Activated T-cell treated with anti-CD3 and anti-CD28 coated beads, Interleukin-2, amount 50 U/mL, for 72 hours (primary cell): ENCODE measurements around the gene DESI2. TPM values are rescaled to one million over a fixed set of nuclear protein-coding genes. Genes with fewer than 3 reads are reported as not detected.

Source experiments
- ATAC-seq, 2 donors: fragments of 150-1000 bp; cut with Tn5 transposase; replicated peaks in 1 of 2; 2 replicates each; pipeline ENCODE4 v1.10.0; 2021; ENCODE audit warnings: moderate library complexity in 2 of 2, mild to moderate bottlenecking in 1 of 2
- DNase-seq, 2 donors: peaks; one replicate each; pipeline ENCODE4 v3.0.0; 2021 to 2022; ENCODE audit warnings: mixed read lengths in 1 of 2
- H3K27ac Mint-ChIP-seq: one replicate; pipeline ENCODE4 v1.8.0; 2022; ENCODE audit warnings: mild to moderate bottlenecking, moderate library complexity, mixed read lengths
- H3K27me3 Mint-ChIP-seq: one replicate; pipeline ENCODE4 v1.8.0; 2022; ENCODE audit warnings: low read depth, mixed read lengths
- H3K36me3 Mint-ChIP-seq, 2 donors: one replicate each; pipeline ENCODE4 v1.8.0; 2022; ENCODE audit warnings: mixed read lengths in 2 of 2, mild to moderate bottlenecking in 1 of 2; ENCODE audit not compliant: insufficient read depth in 2 of 2
- H3K4me1 Mint-ChIP-seq: one replicate; pipeline ENCODE4 v1.8.0; 2022; ENCODE audit warnings: low read depth, mixed read lengths
- H3K4me3 Mint-ChIP-seq, 2 donors: one replicate each; pipeline ENCODE4 v1.8.0; 2022; ENCODE audit warnings: mild to moderate bottlenecking in 2 of 2, mixed read lengths in 2 of 2, moderate library complexity in 2 of 2
- H3K9me3 Mint-ChIP-seq, 2 donors: one replicate each; pipeline ENCODE4 v1.8.0; 2022; ENCODE audit warnings: mixed read lengths in 2 of 2
- total RNA-seq, 2 donors: library from RNA; stranded (reverse); gene quantifications; one replicate each; pipeline ENCODE4 v1.2.3, GENCODE V29; 2022

Gene DESI2
- total RNA-seq, 2 donors from 2014 or later, result 35.0 to 41.0 TPM

- DNase-seq, result no peak
- Mint-ChIP-seq H3K27me3 (peaks cover 13% of the 10 kb centered on the region), H3K36me3 (no peaks in the 10 kb centered on the region), H3K27ac (no peak overlapping the region), H3K9me3 (no peaks in the 10 kb centered on the region), H3K4me3 (no peak overlapping the region), H3K4me1 (no peaks in the 10 kb centered on the region)
- no peak for ATAC-seq
These were observed 12.0 kb upstream of the DESI2 start for GRCh38 chr1:244640917-244641316.

DNA sequence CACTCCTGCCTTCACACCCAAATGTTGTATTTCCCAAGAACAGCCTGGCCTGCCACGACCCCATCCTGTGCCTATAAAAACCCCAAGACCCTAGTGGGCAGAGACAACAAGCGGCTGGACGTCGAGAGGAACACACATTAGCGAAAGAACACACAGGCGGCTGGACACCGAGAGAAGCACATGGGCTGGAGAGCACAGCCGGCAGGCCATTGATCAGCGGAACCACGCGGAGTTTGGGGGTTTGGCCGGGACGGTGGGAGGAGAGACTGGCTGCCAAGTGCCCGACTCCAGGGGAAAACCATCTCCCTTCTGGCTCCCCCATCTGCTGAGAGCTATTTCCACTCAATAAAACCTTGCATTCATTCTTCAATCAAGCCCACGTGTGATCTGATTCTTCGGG, 10.4 kb upstream of the DESI2 start:
- no peak overlapping the region for H3K4me3 Mint-ChIP-seq
- H3K27me3 Mint-ChIP-seq, result peaks cover 13% of the 10 kb centered on the region
- H3K27ac Mint-ChIP-seq, result no peak overlapping the region
- no peaks in the 10 kb centered on the region for H3K9me3 Mint-ChIP-seq
- no peaks in the 10 kb centered on the region for H3K4me1 Mint-ChIP-seq
- no peaks in the 10 kb centered on the region for H3K36me3 Mint-ChIP-seq
- ATAC-seq, result no peak
- no peak for DNase-seq

GRCh38 chr1:244642988-244643387, 9.9 kb upstream of the DESI2 start:
- DNase-seq, result no peak
- no peak for ATAC-seq
- Mint-ChIP-seq H3K9me3 (no peaks in the 10 kb centered on the region), H3K36me3 (no peaks in the 10 kb centered on the region), H3K4me1 (no peaks in the 10 kb centered on the region), H3K4me3 (no peak overlapping the region), H3K27me3 (peaks cover 13% of the 10 kb centered on the region), H3K27ac (no peak overlapping the region)

DNA sequence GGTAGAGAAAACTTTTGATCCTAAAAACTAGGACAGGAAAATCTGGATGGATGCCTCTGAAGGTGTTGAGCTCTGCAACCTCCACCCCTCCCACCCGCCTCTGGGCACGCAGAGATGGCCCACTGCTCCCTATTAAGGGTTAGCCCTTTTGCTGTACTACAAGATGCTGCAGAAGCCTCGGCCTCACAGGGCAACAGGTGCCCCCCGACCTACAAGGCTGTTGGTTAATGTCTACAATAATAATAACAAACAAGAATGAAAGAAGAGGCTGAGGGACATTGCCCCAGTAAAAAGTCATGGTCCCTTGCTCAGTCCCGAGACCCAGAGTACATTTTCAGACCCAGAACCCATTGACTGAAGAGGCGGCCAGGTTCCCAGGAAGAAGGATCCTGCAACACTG, 7.5 kb upstream of the DESI2 start:
- Mint-ChIP-seq H3K27ac (no peak overlapping the region), H3K9me3 (no peaks in the 10 kb centered on the region), H3K27me3 (peaks cover 13% of the 10 kb centered on the region), H3K4me1 (no peaks in the 10 kb centered on the region), H3K4me3 (no peak overlapping the region), H3K36me3 (no peaks in the 10 kb centered on the region)
- DNase-seq, result no peak
- no peak for ATAC-seq

- Mint-ChIP-seq H3K27ac (no peak overlapping the region), H3K9me3 (peaks cover 0 to 2% of the 10 kb centered on the region in 2 donors), H3K4me1 (no peaks in the 10 kb centered on the region), H3K36me3 (no peaks in the 10 kb centered on the region), H3K4me3 (no peak overlapping the region), H3K27me3 (peaks cover 13% of the 10 kb centered on the region)
- DNase-seq, result no peak
- ATAC-seq, result no peak
These were observed 7.0 kb upstream of the DESI2 start for GRCh38 chr1:244645890-244646289.

DNA sequence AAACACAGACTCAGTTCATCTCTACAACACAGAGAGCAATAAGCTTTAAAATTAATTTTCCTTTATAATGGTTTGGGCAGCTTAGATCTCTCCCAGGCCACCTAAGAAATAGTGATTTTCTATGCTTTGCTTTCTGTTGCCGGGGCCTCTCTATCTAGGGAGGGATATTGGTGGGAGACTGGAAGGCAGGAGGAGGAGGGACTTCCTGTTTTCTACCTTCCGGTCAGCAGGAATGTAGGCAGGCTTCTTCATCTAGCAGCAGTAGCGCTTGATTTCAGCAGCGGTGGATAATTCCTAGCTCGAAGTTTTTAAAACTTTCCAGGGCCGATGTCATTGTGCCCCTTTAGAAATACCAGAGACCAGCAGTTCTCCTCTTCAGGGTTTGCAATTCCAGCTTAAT, 5.1 kb upstream of the DESI2 start:
- no peak for ATAC-seq
- H3K36me3 Mint-ChIP-seq, result no peaks in the 10 kb centered on the region
- peaks cover 0 to 2% of the 10 kb centered on the region in 2 donors for H3K9me3 Mint-ChIP-seq
- peaks cover 12% of the 10 kb centered on the region for H3K4me1 Mint-ChIP-seq
- no peak for DNase-seq
- no peaks in the 10 kb centered on the region for H3K27me3 Mint-ChIP-seq
- H3K27ac Mint-ChIP-seq, result no peak overlapping the region
- H3K4me3 Mint-ChIP-seq, result no peak overlapping the region

GRCh38 chr1:244651956-244652622, 837 bp upstream of the DESI2 start:
- DNase-seq (no peak), ATAC-seq (no peak)
- peak overlapping the region; percentile 84 to 89 for H3K4me3 Mint-ChIP-seq
- peak overlapping the region; percentile 72 for H3K27ac Mint-ChIP-seq
- H3K4me1 Mint-ChIP-seq, result peaks cover 16% of the 10 kb centered on the region
- peaks cover 0 to under 1% of the 10 kb centered on the region in 2 donors for H3K36me3 Mint-ChIP-seq
- no peaks in the 10 kb centered on the region for H3K27me3 Mint-ChIP-seq
- peaks cover 0 to 2% of the 10 kb centered on the region in 2 donors for H3K9me3 Mint-ChIP-seq

- Mint-ChIP-seq H3K4me1 (peaks cover 31% of the 10 kb centered on the region), H3K36me3 (peaks cover 2 to 11% of the 10 kb centered on the region in 2 donors), H3K4me3 (no peak overlapping the region), H3K9me3 (peaks cover 0 to 2% of the 10 kb centered on the region in 2 donors), H3K27me3 (no peaks in the 10 kb centered on the region), H3K27ac (no peak overlapping the region)
- ATAC-seq (no peak), DNase-seq (no peak)
These were observed 647 bp downstream of the DESI2 start for GRCh38 chr1:244653439-244654107.

DNA sequence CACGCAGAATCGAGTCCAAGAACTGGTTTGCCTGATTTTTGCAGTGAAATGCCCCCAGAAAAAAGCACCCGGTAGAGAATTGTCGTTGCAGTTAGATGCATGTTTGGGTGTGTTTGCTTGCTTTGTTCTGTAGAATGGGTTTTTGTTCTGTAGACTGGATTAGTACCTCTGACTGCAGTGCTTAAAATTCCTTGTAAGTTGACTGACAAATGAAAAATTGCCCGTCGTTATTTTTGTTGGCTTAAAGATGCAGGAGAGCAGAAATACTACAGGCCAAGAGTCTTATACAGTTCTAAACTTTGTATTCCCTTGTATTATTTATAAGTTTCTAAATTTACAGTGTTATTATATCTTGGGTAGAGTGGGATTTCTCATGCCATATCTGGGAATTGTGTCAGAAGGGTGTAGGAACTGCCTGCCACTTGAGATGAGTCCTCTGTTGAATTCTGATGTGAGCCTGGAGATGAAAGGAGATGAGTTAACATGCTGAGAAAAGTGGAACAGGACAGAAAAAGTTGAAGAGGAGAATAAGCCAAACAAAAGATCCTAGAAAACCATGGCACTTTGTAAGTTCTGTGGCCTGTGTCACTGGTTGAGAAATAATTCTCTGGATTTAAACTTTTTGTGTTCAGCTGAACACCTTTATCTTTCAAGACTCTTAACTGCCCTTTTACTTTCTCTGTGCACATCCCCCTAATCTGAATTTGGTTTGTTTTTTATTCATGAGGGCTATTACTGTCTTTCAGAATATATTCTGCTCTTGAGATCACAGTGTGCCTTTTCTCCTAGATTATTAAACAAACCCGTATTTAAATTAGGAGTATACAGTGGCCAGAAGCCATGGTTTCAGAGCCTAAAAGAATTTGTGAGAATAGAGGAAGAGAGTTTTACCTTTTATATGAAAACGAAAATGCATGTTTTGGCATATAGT, 1.4 kb downstream of the DESI2 start:
- no peak for DNase-seq
- Mint-ChIP-seq H3K27ac (no peak overlapping the region), H3K9me3 (peaks cover 0 to 2% of the 10 kb centered on the region in 2 donors), H3K27me3 (no peaks in the 10 kb centered on the region), H3K36me3 (peaks cover 4 to 16% of the 10 kb centered on the region in 2 donors), H3K4me1 (peaks cover 33% of the 10 kb centered on the region), H3K4me3 (no peak overlapping the region)
- no peak for ATAC-seq

GRCh38 chr1:244655186-244655585, 2.3 kb downstream of the DESI2 start:
- DNase-seq, result no peak
- H3K27ac Mint-ChIP-seq, result no peak overlapping the region
- no peak for ATAC-seq
- peaks cover 4 to 22% of the 10 kb centered on the region in 2 donors for H3K36me3 Mint-ChIP-seq
- H3K27me3 Mint-ChIP-seq, result no peaks in the 10 kb centered on the region
- peaks cover 0 to 2% of the 10 kb centered on the region in 2 donors for H3K9me3 Mint-ChIP-seq
- H3K4me3 Mint-ChIP-seq, result no peak overlapping the region
- peaks cover 33% of the 10 kb centered on the region for H3K4me1 Mint-ChIP-seq

GRCh38 chr1:244657421-244657820, 4.5 kb downstream of the DESI2 start:
- H3K27ac Mint-ChIP-seq, result peak overlapping the region; percentile 26
- no peak for DNase-seq
- no peaks in the 10 kb centered on the region for H3K9me3 Mint-ChIP-seq
- H3K4me3 Mint-ChIP-seq, result no peak overlapping the region
- H3K4me1 Mint-ChIP-seq, result peaks cover 23% of the 10 kb centered on the region
- H3K27me3 Mint-ChIP-seq, result no peaks in the 10 kb centered on the region
- H3K36me3 Mint-ChIP-seq, result peaks cover 4 to 24% of the 10 kb centered on the region in 2 donors
- ATAC-seq, result no peak

- H3K9me3 Mint-ChIP-seq, result no peaks in the 10 kb centered on the region
- no peak overlapping the region for H3K27ac Mint-ChIP-seq
- H3K4me1 Mint-ChIP-seq, result peaks cover 26% of the 10 kb centered on the region
- H3K36me3 Mint-ChIP-seq, result peaks cover 6 to 24% of the 10 kb centered on the region in 2 donors
- no peak overlapping the region for H3K4me3 Mint-ChIP-seq
- H3K27me3 Mint-ChIP-seq, result no peaks in the 10 kb centered on the region
- DNase-seq, result no peak
- no peak for ATAC-seq
These were observed 6.8 kb downstream of the DESI2 start for GRCh38 chr1:244659694-244660093.

- H3K27me3 Mint-ChIP-seq, result no peaks in the 10 kb centered on the region
- H3K4me3 Mint-ChIP-seq, result no peak overlapping the region
- peaks cover 26% of the 10 kb centered on the region for H3K4me1 Mint-ChIP-seq
These were observed 7.7 kb downstream of the DESI2 start for GRCh38 chr1:244660595-244660994.

More at GRCh38 chr1:244660595-244660994, 7.7 kb downstream of the DESI2 start:
- ATAC-seq (no peak), DNase-seq (no peak)
- Mint-ChIP-seq H3K27ac (no peak overlapping the region), H3K36me3 (peaks cover 6 to 24% of the 10 kb centered on the region in 2 donors), H3K9me3 (no peaks in the 10 kb centered on the region)
